Tibial nerve (tissue), 4 donors: Measurements from ENCODE around the gene ETV6. TPM values are rescaled to one million over a fixed set of nuclear protein-coding genes. Genes with fewer than 3 reads are reported as not detected.
A peak's percentile ranks its signal among the peaks of the same experiment; 100 is the strongest.

Experiments used
- DNase-seq, 2 donors: peaks; one replicate each; pipeline ENCODE4 v3.0.0-alpha.2; 2019; ENCODE audit warnings: low spot score in 2 of 2
- H3K27ac ChIP-seq, 4 donors: fragments of 200-600 bp; sonication (generic) in 3 of 4; one replicate each; pipeline ENCODE4 v1.5.1; 2017 to 2019; ENCODE audit warnings: mild to moderate bottlenecking in 1 of 4
- H3K27me3 ChIP-seq, 2 donors: fragments of 200-600 bp; sonication (generic) in 1 of 2; one replicate each; pipeline versions ENCODE4 v1.5.1 to v1.6.0; 2017 to 2019
- H3K36me3 ChIP-seq, 3 donors: fragments of 200-600 bp; sonication (generic); one replicate each; pipeline ENCODE4 v1.5.1; 2018 to 2019
- H3K4me1 ChIP-seq, 4 donors: fragments of 200-600 bp; sonication (generic) in 3 of 4; one replicate each; pipeline ENCODE4 v1.5.1; 2017 to 2019
- H3K4me3 ChIP-seq, 4 donors: fragments of 200-600 bp; sonication (generic) in 3 of 4; one replicate each; pipeline ENCODE4 v1.5.1; 2017 to 2019; ENCODE audit warnings: mild to moderate bottlenecking in 1 of 4, moderate library complexity in 1 of 4
- H3K9me3 ChIP-seq, 4 donors: fragments of 200-600 bp; sonication (generic) in 3 of 4; one replicate each; pipeline ENCODE4 v1.5.1; 2017 to 2019
- EP300 ChIP-seq, 2 donors: sonication (generic); formaldehyde crosslinking; IDR thresholded peaks; one replicate each; pipeline ENCODE4 v1.6.1; 2017; ENCODE audit warnings: antibody characterized with exemption in 2 of 2, mild to moderate bottlenecking in 1 of 2
- POLR2A ChIP-seq, 2 donors: fragments of 450-650 bp; IDR thresholded peaks; one replicate each; pipeline ENCODE4 v1.6.1; 2017; ENCODE audit warnings: antibody characterized with exemption in 2 of 2, mild to moderate bottlenecking in 2 of 2, moderate library complexity in 2 of 2
- WGBS, 2 donors: methylation state at CpG; one replicate each; pipeline ENCODE4 v1.1.5; 2018; 5-methylcytosine and 5-hydroxymethylcytosine counted together
- total RNA-seq, 4 donors: library from RNA; depleted of rRNA; stranded (reverse); fragments of >200 nt; gene quantifications; one replicate each; pipeline ENCODE4 v1.1.0, GENCODE V29; 2016
- TF ChIP-seq, protein P1 (sequence below), 5 experiments: fragments of 200-600 bp in 3 of 5; fragments of 450-650 bp in 2 of 5; sonication (generic) in 3 of 5; IDR thresholded peaks; one replicate each; pipeline ENCODE4 v1.5.1; 2016 to 2019; ENCODE audit warnings: antibody characterized with exemption in 5 of 5, mild to moderate bottlenecking in 3 of 5, moderate library complexity in 2 of 5

The ETV6 gene
- total RNA-seq, 4 donors from 2014 or later: 6.7 to 14.1 (median 8.3) TPM

DNA sequence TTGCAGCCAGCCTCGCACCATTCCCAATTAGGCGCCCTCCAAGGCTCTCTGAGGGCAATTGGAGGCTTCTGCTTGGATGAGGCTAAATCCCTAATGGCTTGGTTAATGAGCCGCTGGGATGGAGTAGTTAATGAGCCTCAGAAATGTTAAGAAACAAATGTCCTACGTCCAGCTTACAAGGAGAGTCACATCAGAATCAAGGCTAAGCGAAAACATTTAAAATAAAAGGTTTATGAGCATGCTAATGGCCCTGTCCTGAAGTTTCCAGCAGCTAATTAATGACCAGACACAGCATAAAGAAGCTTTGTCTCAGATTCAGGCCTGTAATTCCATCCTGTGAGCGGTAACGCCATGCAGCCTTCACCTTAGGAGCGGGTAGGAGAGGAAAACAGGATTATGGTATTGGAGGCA lies 220.6 kb downstream of the ETV6 start:
- Histone ChIP-seq H3K27me3 (no peaks in the 10 kb centered on the region), H3K4me3 (no peak overlapping the region), H3K9me3 (peaks cover 0 to 10% (median 4%) of the 10 kb centered on the region in 4 donors), H3K36me3 (peaks cover 0 to 32% (median 11%) of the 10 kb centered on the region in 3 donors), H3K4me1 (peaks cover 0 to under 1% (median 0%) of the 10 kb centered on the region in 4 donors), H3K27ac (no peak overlapping the region)
- 66 to 73% methylated on average over 8 of the region's 8 CpGs for WGBS, 2 donors
- no peak for DNase-seq
- TF ChIP-seq, protein P1, sequence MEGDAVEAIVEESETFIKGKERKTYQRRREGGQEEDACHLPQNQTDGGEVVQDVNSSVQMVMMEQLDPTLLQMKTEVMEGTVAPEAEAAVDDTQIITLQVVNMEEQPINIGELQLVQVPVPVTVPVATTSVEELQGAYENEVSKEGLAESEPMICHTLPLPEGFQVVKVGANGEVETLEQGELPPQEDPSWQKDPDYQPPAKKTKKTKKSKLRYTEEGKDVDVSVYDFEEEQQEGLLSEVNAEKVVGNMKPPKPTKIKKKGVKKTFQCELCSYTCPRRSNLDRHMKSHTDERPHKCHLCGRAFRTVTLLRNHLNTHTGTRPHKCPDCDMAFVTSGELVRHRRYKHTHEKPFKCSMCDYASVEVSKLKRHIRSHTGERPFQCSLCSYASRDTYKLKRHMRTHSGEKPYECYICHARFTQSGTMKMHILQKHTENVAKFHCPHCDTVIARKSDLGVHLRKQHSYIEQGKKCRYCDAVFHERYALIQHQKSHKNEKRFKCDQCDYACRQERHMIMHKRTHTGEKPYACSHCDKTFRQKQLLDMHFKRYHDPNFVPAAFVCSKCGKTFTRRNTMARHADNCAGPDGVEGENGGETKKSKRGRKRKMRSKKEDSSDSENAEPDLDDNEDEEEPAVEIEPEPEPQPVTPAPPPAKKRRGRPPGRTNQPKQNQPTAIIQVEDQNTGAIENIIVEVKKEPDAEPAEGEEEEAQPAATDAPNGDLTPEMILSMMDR (IDR thresholded peaks at IDR 0.05): no peak
- TF ChIP-seq EP300 (IDR thresholded peaks at IDR 0.05): no peak
- TF ChIP-seq POLR2A (IDR thresholded peaks at IDR 0.05): no peak

DNA sequence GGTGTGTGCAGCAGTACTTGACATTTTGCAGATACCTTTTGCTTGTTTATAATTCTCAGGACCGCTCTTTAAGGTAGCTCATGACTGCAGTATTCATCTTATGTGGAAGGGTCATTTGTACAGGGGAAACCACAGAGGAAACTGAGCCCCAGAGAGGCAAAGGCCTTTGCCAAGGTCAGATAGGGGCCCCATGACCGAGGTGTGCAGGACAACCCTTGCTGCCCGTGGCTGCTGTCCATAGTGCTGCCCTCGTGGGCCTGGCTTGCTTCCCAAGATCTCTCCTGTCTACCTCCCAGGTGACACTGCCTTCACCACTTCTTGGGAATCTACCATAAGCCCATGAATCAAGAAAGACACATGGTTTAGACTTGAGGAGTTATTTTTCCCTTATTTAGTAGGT lies 222.6 kb downstream of the ETV6 start:
- no peaks in the 10 kb centered on the region for H3K27me3 ChIP-seq
- TF ChIP-seq, protein P1 (IDR thresholded peaks at IDR 0.05): no peak
- TF ChIP-seq EP300 (IDR thresholded peaks at IDR 0.05) (no peak), POLR2A (IDR thresholded peaks at IDR 0.05) (no peak)
- no peak overlapping the region for H3K27ac ChIP-seq
- peaks cover 0 to 32% (median 11%) of the 10 kb centered on the region in 3 donors for H3K36me3 ChIP-seq
- H3K9me3 ChIP-seq: no peaks in the 10 kb centered on the region
- peaks cover 0 to 19% (median 6%) of the 10 kb centered on the region in 4 donors for H3K4me1 ChIP-seq
- DNase-seq: no peak
- WGBS, 2 donors: 74 to 80% methylated on average over 4 of the region's 4 CpGs
- H3K4me3 ChIP-seq: no peak overlapping the region

DNA sequence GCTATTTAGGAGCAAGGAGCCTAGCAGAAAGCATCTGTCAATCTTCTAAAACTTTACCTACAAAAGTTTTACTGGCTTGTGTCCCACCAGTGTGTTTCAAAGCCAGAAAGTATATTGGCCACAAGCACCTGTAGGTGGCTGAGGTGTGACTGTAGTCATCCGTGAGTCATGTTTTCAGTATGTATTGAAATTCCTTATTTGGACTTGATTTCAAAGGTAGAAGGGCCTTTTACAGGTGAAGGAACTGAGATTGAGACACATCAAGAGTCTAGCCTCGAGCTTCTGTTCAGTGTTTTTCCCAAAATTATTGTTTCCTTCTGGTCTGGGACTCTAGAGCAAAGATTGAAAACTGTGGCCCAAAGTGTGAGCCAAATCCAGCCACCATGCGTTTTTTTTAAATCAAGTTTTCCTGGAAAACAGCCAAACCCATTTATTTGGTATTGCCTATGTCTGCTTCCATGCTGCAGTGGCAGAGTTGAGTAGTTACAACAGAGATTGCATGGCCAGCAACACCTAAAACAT lies 226.0 kb downstream of the ETV6 start:
- no peaks in the 10 kb centered on the region for H3K9me3 ChIP-seq
- no peak overlapping the region for H3K27ac ChIP-seq
- H3K4me1 ChIP-seq: peaks cover 3 to 48% (median 11%) of the 10 kb centered on the region in 4 donors
- H3K27me3 ChIP-seq: no peaks in the 10 kb centered on the region
- H3K36me3 ChIP-seq: peaks cover 0 to 18% (median under 1%) of the 10 kb centered on the region in 3 donors
- DNase-seq: no peak
- WGBS, 2 donors: 59 to 62% methylated on average over 3 of the region's 3 CpGs
- no peak overlapping the region for H3K4me3 ChIP-seq
- TF ChIP-seq EP300 (IDR thresholded peaks at IDR 0.05) (no peak), POLR2A (IDR thresholded peaks at IDR 0.05) (no peak)
- TF ChIP-seq, protein P1 (IDR thresholded peaks at IDR 0.05): no peak

DNA sequence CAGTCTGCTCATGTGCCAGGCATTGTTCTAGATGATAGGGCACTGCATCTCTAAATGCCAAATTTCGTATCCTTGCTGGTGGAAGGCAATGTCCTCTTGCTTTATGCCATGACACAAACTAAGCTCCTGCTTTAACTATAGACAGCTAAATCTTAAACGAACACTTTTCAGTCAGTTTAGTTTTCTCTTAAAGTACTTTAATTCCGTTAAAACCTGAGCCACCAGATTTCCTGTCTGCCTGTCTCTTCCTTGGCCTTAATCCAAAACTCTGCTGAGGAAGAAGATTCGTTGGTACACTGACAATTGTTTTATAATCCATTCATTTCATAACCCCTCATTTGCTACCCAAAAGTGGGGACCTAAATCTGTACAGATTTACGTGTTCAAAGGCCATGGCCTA lies 226.8 kb downstream of the ETV6 start:
- no peak for DNase-seq
- peaks cover 3 to 48% (median 11%) of the 10 kb centered on the region in 4 donors for H3K4me1 ChIP-seq
- WGBS, 2 donors: 50 to 54% methylated on average over 5 of the region's 5 CpGs
- H3K36me3 ChIP-seq: peaks cover 0 to 12% (median 0%) of the 10 kb centered on the region in 3 donors
- no peaks in the 10 kb centered on the region for H3K27me3 ChIP-seq
- no peaks in the 10 kb centered on the region for H3K9me3 ChIP-seq
- H3K4me3 ChIP-seq: no peak overlapping the region
- TF ChIP-seq, protein P1 (IDR thresholded peaks at IDR 0.05): no peak
- TF ChIP-seq EP300 (IDR thresholded peaks at IDR 0.05) (no peak), POLR2A (IDR thresholded peaks at IDR 0.05) (no peak)
- no peak overlapping the region for H3K27ac ChIP-seq

DNA sequence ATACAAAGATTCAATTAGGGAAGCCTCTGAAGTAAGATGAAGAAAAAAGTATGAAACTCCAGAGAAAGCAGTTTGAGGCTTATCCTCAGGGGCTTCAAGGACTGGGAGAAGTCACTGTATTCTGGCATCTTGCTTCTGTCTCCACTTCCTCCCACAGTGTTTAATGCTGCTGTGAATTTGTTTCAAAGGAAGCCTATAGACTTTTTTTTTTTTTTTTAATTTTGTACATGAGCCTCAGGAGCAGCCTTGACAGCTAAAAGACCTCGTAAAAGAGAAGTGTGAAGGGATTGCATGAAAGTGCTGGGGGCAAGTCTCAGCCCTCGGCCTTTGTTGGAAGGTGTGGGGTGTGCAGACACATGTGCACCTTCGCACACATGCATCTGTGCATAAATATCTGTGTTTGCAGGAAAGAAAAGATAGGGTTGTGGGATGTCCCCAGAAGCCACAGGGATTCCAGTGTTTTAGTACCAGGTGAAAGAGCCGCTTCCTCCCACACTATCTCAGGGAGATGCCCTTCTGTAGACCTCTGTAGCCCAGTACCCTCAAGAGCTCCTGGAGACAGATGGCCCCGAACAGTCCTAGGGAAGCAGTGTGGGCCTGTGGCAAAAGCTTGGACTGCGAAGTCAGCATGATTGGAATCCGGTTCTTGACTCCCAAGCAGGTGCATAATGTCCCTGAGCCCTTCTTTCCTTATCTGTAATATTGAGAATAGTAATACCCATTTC lies 227.8 kb downstream of the ETV6 start:
- peak overlapping the region in 1 of 4 donors; percentile 13 for H3K27ac ChIP-seq
- H3K27me3 ChIP-seq: no peaks in the 10 kb centered on the region
- H3K4me1 ChIP-seq: peaks cover 3 to 49% (median 11%) of the 10 kb centered on the region in 4 donors
- peaks cover 0 to 8% (median 0%) of the 10 kb centered on the region in 3 donors for H3K36me3 ChIP-seq
- H3K4me3 ChIP-seq: no peak overlapping the region
- no peaks in the 10 kb centered on the region for H3K9me3 ChIP-seq
- TF ChIP-seq, protein P1 (IDR thresholded peaks at IDR 0.05): no peak
- TF ChIP-seq POLR2A (IDR thresholded peaks at IDR 0.05): no peak
- TF ChIP-seq EP300 (IDR thresholded peaks at IDR 0.05): no peak
- WGBS, 2 donors: 87% methylated on average over 7 of the region's 7 CpGs
- no peak for DNase-seq
